ENCODE results near the gene TPPP3.
"Not testable (repeated sequence)": the region's sequence is repeated elsewhere in the genome, so short reads cannot be mapped to it uniquely, and the experiment has no call there.

TPPP3 gene

GRCh38 chr16:67357561-67357960, 35.7 kb downstream of the TPPP3 start:
- no peak for ATAC-seq
- TF ChIP-seq PPARA (CRISPR knock-in tag; IDR thresholded peaks at IDR 0.05; ENCODE audit: borderline replicate concordance) (no peak), SNAI2 (CRISPR knock-in tag; IDR thresholded peaks at IDR 0.05) (no peak), BACH2 (CRISPR knock-in tag; IDR thresholded peaks at IDR 0.05; ENCODE audit: borderline replicate concordance) (no peak), TSHZ2 (CRISPR knock-in tag; IDR thresholded peaks at IDR 0.05) (no peak), ZFP3 (CRISPR knock-in tag; IDR thresholded peaks at IDR 0.05) (no peak), ISL1 (CRISPR knock-in tag; IDR thresholded peaks at IDR 0.05) (no peak), ZC3H10 (CRISPR knock-in tag; IDR thresholded peaks at IDR 0.05) (no peak), GLIS3 (CRISPR knock-in tag; IDR thresholded peaks at IDR 0.05) (no peak), OSR1 (CRISPR knock-in tag; IDR thresholded peaks at IDR 0.05) (no peak), ZNF8 (CRISPR knock-in tag; IDR thresholded peaks at IDR 0.05) (no peak), RARB (CRISPR knock-in tag; IDR thresholded peaks at IDR 0.05) (no peak), ZFP30 (CRISPR knock-in tag; IDR thresholded peaks at IDR 0.05) (no peak), TOX (CRISPR knock-in tag; IDR thresholded peaks at IDR 0.05; ENCODE audit: borderline replicate concordance) (no peak), TCF4 (CRISPR knock-in tag; IDR thresholded peaks at IDR 0.05; ENCODE audit: borderline replicate concordance) (no peak), CSRNP3 (CRISPR knock-in tag; IDR thresholded peaks at IDR 0.05) (no peak)
- TF ChIP-seq, protein P1, sequence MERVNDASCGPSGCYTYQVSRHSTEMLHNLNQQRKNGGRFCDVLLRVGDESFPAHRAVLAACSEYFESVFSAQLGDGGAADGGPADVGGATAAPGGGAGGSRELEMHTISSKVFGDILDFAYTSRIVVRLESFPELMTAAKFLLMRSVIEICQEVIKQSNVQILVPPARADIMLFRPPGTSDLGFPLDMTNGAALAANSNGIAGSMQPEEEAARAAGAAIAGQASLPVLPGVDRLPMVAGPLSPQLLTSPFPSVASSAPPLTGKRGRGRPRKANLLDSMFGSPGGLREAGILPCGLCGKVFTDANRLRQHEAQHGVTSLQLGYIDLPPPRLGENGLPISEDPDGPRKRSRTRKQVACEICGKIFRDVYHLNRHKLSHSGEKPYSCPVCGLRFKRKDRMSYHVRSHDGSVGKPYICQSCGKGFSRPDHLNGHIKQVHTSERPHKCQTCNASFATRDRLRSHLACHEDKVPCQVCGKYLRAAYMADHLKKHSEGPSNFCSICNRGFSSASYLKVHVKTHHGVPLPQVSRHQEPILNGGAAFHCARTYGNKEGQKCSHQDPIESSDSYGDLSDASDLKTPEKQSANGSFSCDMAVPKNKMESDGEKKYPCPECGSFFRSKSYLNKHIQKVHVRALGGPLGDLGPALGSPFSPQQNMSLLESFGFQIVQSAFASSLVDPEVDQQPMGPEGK (CRISPR knock-in tag; IDR thresholded peaks at IDR 0.05; ENCODE audit: borderline replicate concordance) = no peak
- TF ChIP-seq, protein P2, sequence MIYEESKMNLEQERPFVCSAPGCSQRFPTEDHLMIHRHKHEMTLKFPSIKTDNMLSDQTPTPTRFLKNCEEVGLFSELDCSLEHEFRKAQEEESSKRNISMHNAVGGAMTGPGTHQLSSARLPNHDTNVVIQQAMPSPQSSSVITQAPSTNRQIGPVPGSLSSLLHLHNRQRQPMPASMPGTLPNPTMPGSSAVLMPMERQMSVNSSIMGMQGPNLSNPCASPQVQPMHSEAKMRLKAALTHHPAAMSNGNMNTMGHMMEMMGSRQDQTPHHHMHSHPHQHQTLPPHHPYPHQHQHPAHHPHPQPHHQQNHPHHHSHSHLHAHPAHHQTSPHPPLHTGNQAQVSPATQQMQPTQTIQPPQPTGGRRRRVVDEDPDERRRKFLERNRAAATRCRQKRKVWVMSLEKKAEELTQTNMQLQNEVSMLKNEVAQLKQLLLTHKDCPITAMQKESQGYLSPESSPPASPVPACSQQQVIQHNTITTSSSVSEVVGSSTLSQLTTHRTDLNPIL (CRISPR knock-in tag; IDR thresholded peaks at IDR 0.05; ENCODE audit: low read depth) = no peak
- TF ChIP-seq, protein P3, sequence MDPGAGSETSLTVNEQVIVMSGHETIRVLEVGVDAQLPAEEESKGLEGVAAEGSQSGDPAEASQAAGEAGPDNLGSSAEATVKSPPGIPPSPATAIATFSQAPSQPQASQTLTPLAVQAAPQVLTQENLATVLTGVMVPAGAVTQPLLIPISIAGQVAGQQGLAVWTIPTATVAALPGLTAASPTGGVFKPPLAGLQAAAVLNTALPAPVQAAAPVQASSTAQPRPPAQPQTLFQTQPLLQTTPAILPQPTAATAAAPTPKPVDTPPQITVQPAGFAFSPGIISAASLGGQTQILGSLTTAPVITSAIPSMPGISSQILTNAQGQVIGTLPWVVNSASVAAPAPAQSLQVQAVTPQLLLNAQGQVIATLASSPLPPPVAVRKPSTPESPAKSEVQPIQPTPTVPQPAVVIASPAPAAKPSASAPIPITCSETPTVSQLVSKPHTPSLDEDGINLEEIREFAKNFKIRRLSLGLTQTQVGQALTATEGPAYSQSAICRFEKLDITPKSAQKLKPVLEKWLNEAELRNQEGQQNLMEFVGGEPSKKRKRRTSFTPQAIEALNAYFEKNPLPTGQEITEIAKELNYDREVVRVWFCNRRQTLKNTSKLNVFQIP (CRISPR knock-in tag; IDR thresholded peaks at IDR 0.05; ENCODE audit: borderline replicate concordance, low read depth) = no peak

GRCh38 chr16:67356396-67356795, 36.9 kb downstream of the TPPP3 start:
- ATAC-seq = no peak
- TF ChIP-seq ZNF8 (CRISPR knock-in tag; IDR thresholded peaks at IDR 0.05) = no peak
- TF ChIP-seq PPARA (CRISPR knock-in tag; IDR thresholded peaks at IDR 0.05; ENCODE audit: borderline replicate concordance) = no peak
- no peak for TF ChIP-seq CSDC2 (CRISPR knock-in tag; IDR thresholded peaks at IDR 0.05)

- not testable (repeated sequence) for ATAC-seq
These were observed 40.8 kb downstream of the TPPP3 start for GRCh38 chr16:67352463-67352862.

GRCh38 chr16:67350324-67350723, 43.0 kb downstream of the TPPP3 start:
- no peak for ATAC-seq
- TF ChIP-seq ARNTL (CRISPR knock-in tag; IDR thresholded peaks at IDR 0.05; ENCODE audit: borderline replicate concordance, low read depth) (no peak), ZFP30 (CRISPR knock-in tag; IDR thresholded peaks at IDR 0.05) (no peak), OSR1 (CRISPR knock-in tag; IDR thresholded peaks at IDR 0.05) (no peak), CSDC2 (CRISPR knock-in tag; IDR thresholded peaks at IDR 0.05) (no peak), ZFP3 (CRISPR knock-in tag; IDR thresholded peaks at IDR 0.05) (no peak), ESRRG (CRISPR knock-in tag; IDR thresholded peaks at IDR 0.05) (no peak), TSHZ2 (CRISPR knock-in tag; IDR thresholded peaks at IDR 0.05) (no peak), ZC3H10 (CRISPR knock-in tag; IDR thresholded peaks at IDR 0.05) (no peak), ISL1 (CRISPR knock-in tag; IDR thresholded peaks at IDR 0.05) (no peak), TOX (CRISPR knock-in tag; IDR thresholded peaks at IDR 0.05; ENCODE audit: borderline replicate concordance) (no peak), ZNF8 (CRISPR knock-in tag; IDR thresholded peaks at IDR 0.05) (no peak), BACH2 (CRISPR knock-in tag; IDR thresholded peaks at IDR 0.05; ENCODE audit: borderline replicate concordance) (no peak), TCF4 (CRISPR knock-in tag; IDR thresholded peaks at IDR 0.05; ENCODE audit: borderline replicate concordance) (no peak), CSRNP3 (CRISPR knock-in tag; IDR thresholded peaks at IDR 0.05) (no peak), ZNF70 (CRISPR knock-in tag; IDR thresholded peaks at IDR 0.05) (no peak), GLIS3 (CRISPR knock-in tag; IDR thresholded peaks at IDR 0.05) (no peak)

Data from SK-N-SH treated with all-trans-retinoic acid at 6 μM for 48 hours (cell line).